Measurements from ENCODE around the gene EIF5B. TPM values are rescaled to one million over a fixed set of nuclear protein-coding genes. Genes with fewer than 3 reads are reported as not detected.
"Not testable (repeated sequence)": the region's sequence is repeated elsewhere in the genome, so short reads cannot be mapped to it uniquely, and the experiment has no call there.

EIF5B gene, protein sequence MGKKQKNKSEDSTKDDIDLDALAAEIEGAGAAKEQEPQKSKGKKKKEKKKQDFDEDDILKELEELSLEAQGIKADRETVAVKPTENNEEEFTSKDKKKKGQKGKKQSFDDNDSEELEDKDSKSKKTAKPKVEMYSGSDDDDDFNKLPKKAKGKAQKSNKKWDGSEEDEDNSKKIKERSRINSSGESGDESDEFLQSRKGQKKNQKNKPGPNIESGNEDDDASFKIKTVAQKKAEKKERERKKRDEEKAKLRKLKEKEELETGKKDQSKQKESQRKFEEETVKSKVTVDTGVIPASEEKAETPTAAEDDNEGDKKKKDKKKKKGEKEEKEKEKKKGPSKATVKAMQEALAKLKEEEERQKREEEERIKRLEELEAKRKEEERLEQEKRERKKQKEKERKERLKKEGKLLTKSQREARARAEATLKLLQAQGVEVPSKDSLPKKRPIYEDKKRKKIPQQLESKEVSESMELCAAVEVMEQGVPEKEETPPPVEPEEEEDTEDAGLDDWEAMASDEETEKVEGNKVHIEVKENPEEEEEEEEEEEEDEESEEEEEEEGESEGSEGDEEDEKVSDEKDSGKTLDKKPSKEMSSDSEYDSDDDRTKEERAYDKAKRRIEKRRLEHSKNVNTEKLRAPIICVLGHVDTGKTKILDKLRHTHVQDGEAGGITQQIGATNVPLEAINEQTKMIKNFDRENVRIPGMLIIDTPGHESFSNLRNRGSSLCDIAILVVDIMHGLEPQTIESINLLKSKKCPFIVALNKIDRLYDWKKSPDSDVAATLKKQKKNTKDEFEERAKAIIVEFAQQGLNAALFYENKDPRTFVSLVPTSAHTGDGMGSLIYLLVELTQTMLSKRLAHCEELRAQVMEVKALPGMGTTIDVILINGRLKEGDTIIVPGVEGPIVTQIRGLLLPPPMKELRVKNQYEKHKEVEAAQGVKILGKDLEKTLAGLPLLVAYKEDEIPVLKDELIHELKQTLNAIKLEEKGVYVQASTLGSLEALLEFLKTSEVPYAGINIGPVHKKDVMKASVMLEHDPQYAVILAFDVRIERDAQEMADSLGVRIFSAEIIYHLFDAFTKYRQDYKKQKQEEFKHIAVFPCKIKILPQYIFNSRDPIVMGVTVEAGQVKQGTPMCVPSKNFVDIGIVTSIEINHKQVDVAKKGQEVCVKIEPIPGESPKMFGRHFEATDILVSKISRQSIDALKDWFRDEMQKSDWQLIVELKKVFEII
- 57.4 TPM for polyA plus RNA-seq (2013, experiment 1 of 2; ENCODE audit: insufficient read length)
- polyA plus RNA-seq (2013, experiment 2 of 2; ENCODE audit: insufficient read length): 46.1 TPM

DNA sequence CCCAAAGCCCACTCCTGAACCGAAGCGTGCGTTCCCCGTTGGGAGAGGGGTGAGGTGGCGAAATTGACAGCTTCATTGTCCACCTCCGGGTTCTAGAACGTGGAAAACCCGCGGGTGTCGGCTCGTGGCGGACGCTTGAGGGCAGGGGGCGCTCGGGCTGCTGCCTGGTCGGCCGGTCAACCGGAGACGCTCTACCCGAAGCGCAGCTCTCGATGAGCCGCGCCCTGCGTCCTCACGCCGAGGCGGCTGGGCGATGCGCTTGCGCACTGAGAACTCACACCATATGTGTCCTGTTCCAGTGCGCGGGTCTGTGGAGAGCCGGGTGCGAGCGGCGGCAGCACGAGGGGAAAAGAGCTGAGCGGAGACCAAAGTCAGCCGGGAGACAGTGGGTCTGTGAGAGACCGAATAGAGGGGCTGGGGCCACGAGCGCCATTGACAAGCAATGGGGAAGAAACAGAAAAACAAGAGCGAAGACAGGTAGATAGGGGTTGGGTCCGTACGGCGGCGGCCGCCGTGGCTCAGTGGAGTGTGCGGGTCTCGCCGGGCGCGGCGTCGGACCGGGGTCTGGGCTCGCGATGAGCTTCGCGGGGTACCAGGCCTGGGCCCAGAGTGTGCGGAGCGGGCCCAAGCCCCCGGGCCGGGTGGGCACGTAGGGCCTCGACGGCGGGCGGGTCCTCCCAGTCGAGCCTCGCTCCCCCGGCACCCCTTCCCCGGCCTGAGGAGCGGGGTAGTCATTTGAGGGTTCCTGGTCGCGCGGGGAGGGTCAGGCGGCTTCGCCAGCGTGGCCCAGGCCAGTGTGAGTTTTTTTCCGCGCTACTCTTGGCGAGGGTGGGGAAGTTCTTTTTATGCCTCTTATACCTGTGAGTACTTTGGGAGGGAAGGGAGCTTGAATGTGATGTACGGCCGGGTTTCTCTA lies at the start of gene EIF5B:
Gene EIF5B (plus strand): TSS at position 277 of the 916 bp plus-strand sequence. CDS start 166 bp downstream, at position 443.
- peak; percentile 96 for DNase-seq

DNA sequence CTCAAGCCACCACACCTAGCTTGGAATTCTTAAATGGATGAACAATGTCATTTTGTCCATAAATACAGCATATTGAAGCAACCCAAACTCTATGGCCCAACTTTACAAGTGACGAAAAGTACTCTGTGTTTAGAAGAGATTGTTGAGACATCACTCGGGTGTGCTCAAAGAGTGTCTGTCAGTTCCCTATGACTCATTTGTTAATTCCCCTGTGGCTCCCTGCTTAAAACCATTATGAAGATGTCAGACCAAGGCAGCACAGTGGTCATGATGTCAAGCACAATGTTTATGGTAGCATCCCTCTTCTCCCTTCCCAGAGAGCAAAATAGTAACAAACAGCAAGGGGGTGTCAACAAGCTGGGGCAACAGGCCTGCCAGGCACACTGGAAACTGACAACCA lies 39.2 kb upstream of the EIF5B start:
- peak; percentile 63 for DNase-seq

DNA sequence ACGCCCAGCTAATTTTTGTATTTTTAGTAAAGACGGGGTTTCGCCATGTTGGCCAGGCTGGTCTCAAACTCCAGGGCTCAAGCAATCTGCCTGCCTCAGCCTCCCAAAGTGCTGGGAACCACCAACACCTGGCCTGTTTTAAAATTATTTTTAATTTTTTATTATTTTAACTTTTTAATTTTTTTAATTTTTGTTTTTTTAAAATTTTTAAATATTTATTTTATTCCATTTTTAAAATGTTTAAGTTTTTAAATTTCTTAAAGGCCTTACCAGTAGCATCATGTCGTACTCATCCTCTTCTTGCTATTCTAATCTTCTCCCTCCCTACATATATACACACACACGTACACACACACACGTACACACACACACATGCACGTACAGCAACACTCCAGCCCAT lies 37.6 kb upstream of the EIF5B start:
- DNase-seq: no peak

DNA sequence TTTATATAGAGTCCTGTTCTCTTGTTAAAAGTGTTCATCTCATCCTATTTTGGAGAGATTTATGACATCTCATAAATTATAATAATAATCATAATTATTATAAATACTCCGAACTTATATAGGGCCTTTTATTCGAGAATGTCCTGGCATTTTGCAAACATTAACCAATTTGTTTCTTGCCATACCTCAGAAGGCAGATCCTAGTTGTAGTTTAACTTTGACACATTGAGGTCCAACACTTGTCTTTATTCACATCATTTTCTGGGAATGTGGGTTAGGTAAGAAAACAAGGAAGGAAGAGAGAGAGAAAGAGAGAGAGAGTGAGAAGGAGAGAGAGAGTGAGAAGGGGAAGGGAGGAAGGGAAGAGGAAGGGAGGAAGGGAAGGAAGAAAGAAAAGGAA lies 36.1 kb upstream of the EIF5B start, which contains the start of gene LYG1:
Gene LYG1 (minus strand): TSS at position 101 of the 400 bp plus-strand sequence. CDS start 5,527 bp downstream, outside the sequence.
- DNase-seq: not testable (repeated sequence)

DNA sequence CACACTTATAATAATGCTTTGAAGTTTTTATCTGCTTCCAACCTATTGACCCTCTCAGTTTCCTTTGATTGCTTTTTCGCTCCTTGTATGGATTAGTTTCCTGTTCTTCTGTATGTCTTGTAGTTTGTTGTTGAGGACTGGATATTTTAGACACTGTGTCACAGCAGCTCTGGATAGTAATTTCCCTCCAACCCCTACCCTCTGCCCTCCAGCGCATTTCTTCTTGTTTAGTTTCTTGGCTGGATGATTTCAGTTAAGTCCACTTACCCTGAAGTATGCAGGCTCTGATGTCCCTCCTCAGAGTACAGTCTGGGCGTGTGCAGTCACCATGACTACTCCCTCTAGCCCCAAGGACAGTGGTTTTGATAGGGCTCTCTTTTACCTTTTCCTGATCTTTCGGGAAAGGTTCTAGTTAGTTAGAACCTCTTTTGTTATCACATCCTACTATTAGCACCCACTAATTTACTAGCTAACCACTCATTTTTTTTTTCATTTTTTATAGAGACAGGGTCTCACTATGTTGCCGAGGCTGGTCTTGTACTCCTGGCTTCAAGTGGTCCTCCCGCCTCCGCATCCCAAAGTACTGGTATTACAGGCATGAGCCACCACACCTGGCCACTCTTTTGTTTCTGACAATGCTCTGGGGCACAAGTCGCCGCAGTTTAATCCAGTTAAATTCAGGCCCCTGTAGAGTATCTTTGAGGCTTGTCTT lies 19.9 kb upstream of the EIF5B start:
- no peak for DNase-seq

DNA sequence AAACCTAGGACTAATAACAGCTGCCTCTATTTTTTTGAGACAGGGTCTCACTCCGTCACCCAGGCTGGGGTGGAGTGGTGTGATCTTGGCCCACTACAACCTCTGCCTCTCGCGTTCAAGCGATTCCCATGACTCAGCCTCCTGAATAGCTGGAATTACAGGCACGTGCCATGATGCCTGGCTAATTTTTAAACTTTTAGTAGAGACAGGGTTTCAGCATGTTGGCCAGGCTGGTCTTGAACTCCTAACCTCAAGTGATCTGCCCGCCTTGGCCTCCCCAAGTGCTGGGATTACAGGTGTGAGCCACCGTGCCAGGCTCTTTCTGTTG lies 19.4 kb upstream of the EIF5B start:
- not testable (repeated sequence) for DNase-seq

DNA sequence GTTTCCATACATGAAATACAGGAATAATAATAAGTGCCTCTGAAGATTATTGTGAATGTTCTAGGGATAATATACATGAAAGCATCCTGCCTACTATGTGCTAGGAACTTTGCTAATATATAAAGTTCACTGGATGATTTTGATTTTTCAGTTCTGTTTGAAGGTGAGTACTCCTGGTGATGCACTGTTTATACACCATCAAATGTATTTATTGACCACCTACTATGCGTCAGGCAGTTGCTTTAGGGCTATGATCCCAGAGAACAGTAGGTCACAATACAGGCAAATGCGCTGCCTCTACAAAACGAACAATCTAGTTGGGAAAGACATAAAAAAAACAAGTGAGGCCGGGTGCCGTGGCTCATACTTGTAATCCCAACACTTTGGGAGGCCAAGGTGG lies 11.8 kb upstream of the EIF5B start:
- no peak for DNase-seq

DNA sequence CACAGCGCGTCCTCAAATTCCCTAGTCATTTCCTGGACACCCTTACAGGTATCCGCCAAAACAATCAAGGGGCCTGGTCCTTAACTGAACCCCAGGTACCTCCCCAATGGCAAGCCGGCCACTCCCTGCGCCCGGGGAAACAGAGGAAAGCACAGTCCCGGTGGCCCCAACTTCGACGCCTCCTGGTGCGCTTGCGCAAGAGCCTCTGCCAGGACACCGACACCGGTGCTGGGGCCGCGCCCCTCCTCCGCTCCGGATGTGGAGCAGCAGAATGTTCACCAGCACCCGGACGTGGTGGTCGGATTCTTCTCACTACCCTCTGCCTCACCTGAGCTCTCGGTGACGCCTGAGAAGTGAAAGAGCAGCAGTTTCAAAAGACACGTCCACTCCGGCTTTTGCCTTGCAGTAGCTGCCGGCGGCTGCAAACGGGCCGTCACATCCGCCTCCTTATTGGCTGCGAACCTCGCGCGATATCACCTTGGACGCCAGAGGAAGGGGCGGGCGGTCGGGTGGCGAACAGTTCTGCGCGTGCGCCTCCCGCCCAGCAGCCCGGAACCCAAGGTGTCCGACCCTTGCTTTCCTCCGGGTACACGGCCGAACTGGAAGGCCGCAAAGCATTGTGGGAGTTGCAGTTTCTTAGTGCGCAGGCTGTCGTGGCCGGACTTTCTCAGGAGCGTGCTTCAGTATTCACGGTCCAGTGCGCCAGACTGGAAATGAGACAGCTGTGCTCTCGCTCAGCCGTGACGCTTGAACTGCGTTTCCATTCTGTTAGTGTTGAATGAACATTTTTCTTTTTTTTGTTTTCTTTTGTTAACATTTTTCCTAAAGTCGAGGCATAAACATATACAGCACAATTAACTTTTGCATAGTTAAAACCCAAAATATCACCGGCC lies 1.0 kb upstream of the EIF5B start, which contains the start of gene TXNDC9:
Gene TXNDC9 (minus strand): TSS at position 423 of the 893 bp plus-strand sequence. CDS start 3,123 bp downstream, outside the sequence.
- DNase-seq: peak; percentile 99

DNA sequence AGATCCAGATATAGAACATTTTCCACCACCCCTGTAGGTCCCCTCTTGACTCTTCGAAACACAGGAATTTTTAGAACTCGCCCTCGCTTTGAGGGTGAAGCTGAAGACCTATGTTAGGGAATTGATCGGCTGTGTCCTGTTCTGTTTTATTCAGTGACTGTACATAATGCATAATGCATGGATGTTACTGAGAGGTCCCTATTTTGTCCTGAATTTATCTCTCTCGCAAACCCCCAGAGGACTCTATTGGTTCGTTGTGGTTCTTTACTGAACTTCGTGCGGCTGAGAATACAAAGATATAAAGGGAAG lies 431 bp upstream of the EIF5B start:
- DNase-seq: no peak

DNA sequence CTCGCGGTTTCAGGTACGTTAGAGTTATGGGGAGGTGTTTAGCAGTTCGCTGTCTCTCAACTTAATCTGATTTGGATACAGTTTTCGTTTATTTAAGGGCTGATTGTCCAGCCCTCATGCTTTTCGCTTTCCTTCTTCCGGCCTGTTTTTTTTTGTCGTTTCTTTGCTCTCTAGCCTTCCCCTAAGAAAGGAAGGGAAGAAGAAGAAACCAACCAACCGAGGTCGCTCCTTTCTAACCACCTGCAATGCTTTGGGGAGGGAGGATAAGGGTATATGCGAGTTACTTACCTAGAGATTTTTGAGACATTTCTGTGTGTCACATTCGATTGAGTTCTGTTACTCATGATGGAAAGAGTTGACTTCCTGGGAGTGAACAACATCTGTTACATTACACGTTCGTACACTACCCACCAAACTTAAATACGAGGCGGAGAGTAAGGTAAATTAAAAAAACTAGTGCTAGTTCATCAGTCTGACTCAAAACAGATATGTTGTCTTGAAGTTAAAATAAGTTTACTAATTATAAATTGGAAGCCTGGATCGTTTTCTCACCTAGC lies 918 bp downstream of the EIF5B start:
- peak; percentile 5 for DNase-seq

DNA sequence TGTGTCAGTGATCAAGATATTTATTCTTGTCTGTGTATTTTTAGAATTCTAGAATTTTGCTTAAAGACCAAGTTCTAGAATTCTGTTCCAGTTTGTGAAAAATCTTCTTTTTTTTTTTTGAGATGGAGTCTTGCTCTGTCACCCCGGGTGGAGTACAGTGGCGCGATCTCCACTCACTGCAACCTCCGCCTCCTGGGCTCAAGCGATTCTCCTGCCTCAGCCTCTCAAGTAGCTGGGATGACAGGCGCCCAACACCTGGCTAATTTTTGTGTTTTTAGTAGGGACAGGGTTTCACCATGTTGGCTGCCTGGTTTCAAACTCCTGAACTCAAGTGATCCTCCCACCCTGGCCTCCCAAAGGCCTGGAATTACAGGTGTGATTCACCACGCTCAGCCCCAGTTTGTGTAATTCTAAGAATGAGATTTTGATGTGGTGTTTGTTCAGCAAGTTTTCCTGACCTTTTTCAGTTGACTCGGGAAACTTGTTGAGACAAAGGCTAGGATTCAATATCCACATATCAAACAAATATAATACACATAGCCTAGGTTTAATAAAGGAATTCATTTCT lies 3.6 kb downstream of the EIF5B start:
- DNase-seq: no peak

DNA sequence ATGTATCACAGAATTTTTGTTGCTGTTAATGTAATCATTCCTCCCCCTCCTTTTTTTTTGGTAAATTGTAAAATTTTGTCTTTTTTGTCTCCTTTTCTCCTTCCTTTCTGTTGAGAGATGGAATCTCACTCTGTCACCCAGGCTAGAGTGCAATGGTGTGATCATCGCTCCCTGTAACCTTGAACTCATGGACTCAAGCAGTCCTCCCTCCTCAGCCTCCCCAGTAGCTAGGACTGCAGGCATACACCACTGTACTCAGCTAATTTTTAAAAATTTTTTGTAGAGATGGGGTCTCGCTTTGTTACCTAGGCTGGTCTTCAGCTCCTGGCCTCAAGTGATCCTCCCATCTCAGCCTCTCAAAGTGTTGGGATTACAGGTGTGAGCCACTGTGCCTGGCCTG lies 5.3 kb downstream of the EIF5B start:
- no peak for DNase-seq

DNA sequence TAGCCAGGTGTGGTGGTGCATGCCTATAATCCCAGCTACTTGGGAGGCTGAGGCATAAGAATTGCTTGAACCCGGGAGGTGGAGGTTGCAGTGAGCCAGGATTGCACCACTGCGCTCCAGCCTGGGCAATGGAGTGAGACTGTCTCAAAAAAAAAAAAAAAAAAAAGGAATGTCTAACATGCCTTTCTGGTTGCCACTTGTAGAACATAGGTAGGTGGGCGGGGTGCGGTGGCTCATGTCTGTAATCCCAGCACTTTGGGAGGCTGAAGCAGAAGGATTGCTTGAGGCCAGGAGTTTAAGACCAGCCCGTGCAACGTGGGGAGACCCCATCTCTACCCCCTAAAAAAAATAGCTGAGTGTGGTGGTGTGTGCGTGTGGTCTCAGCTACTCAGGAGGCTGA lies 8.3 kb downstream of the EIF5B start:
- DNase-seq: not testable (repeated sequence)

DNA sequence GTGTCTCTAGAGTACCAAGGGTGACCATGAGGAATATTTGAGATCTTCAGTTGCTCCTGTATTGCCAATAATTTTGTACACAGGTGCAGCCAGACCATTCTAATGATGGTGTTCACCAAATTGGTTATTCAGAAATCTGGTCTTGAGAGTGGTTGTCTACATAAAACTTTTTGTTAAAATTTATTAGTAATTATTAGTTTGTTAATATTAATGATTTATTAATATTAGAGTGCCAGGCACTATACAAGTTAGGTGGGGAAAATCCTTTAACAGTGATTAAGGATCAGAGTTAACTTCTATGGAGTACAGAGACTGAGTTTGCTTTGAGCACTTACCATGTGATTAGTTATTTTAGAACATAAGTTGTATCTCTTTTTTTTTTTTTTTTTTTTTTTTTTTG lies 9.0 kb downstream of the EIF5B start:
- no peak for DNase-seq

DNA sequence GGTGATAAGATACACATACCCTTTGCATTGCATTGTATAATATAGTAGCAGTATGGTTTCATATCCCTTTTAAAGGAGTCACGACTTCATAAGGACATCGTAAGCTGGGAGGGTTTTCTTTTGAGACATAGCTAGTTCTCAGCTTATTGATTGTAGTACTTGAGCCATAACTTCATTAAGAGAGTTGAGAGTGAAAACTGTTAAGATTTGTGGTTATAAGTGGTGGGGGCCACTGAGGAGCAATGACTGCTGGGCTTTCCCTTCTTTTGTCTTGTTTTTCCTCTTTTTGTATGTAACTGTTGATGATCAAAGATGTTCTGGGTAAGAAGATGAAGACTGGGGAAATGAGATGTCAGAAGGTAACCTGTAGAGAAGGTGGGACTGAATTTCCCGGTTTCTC lies 11.0 kb downstream of the EIF5B start:
- DNase-seq: no peak

DNA sequence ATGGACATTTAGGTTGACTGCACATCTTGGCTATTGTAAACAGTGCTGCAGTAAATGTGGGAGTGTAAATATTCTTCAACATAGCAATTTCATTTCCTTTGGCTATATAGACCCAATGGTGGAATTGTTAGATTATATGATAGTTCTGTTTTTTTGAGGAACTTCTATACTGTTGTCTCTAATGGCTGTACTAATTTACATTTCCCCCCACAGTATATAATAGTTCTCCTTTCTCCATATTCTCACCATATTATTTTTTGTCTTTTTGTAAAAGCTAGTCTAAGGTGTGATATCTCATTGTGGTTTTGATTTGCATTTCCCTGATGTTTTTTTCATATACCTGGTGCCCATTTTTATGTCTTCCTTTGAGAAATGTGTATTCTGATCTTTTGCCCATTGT lies 13.0 kb downstream of the EIF5B start:
- DNase-seq: no peak

DNA sequence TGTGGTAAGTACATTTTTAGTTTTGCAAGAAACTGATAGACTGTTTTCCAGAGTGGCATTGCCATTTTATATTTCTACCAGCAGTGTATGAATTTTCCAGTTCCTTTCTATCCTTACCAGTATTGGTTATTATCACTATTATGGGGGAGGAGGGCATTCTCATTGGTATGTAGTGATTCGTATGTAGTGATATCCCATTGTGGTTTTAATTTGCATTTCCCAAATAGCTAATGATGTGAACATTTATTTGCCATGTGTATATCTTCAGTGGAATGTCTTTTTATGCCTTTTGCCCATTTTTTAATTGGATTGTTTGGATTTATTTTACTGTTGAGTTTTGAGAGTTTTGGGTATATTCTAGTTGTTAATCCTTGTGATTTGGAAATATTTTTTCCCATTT lies 16.9 kb downstream of the EIF5B start:
- DNase-seq: peak; percentile 67

DNA sequence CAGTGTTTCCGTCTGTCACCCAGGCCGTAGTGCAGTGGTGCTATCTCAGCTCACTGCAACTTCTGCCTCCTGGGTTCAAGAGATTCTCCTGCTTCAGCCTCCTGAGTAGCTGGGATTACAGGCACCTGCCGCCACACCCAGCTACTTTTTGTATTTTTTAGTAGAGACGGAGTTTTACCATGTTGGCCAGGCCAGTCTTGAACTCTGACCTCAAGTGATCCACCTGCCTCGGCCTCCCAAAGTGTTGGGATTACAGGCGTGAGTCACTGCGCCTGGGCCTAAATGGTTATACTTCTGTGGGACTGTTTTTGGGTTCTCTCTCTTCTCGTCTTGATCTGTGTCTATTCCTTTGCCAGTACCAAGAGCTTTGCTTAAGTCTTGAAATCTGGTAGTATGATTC lies 17.6 kb downstream of the EIF5B start:
- not testable (repeated sequence) for DNase-seq

DNA sequence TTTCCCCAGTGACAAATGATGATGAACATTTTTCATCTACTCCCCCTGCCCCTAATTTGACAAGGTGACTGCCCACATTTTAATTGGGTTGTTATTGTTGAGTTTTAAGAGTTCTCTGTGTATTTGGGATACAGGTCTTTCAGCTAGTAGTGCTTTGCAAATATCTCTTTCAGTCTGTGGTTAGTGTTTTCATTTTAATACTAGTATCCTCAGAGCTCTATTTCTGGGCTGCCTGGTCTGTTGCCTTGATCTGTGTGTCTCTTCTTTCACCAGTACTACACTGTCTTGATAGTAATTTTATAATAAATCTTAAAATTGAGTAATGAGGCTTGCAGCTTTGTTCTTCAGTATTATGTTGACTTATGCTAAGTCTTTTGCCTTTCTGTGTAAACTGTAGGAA lies 19.7 kb downstream of the EIF5B start:
- no peak for DNase-seq
